ENCODE data around the gene PRSS50.

Gene PRSS50

GRCh38 chr3:46710671-46711295 lies 6.9 kb downstream of the PRSS50 start:
- no peak overlapping the region for H2AFZ ChIP-seq (ENCODE audit: low read depth, low read length)
- no peak for ATAC-seq (ENCODE audit: insufficient read depth, low read depth)
- H4K20me1 ChIP-seq (ENCODE audit: insufficient read depth, low read length), result no peaks in the 10 kb centered on the region
- no peaks in the 10 kb centered on the region for H3K4me1 ChIP-seq (ENCODE audit: insufficient read depth, low read length)
- H3K79me2 ChIP-seq (ENCODE audit: insufficient read depth, low read length), result no peaks in the 10 kb centered on the region
- H3K36me3 ChIP-seq (ENCODE audit: insufficient read depth, low read length), result no peaks in the 10 kb centered on the region
- H3K27me3 ChIP-seq (ENCODE audit: insufficient read depth, low read length, poor library complexity), result no peaks in the 10 kb centered on the region
- no peak overlapping the region for H3K4me2 ChIP-seq (ENCODE audit: insufficient read depth, low read length)
- no peak overlapping the region for H3K27ac ChIP-seq (ENCODE audit: low read length)
- no peak overlapping the region for H3K9ac ChIP-seq (ENCODE audit: low read depth, low read length)
- no peak for DNase-seq
- TF ChIP-seq CTCF (IDR thresholded peaks at IDR 0.05; ENCODE audit: borderline replicate concordance, extremely low read depth, low read length, poor library complexity, severe bottlenecking) (no peak), EZH2 (IDR thresholded peaks at IDR 0.05; ENCODE audit: borderline replicate concordance, low read depth, low read length, severe bottlenecking) (no peak)
- H3K9me3 ChIP-seq (ENCODE audit: insufficient read depth, low read length, severe bottlenecking), result no peaks in the 10 kb centered on the region
- no peak overlapping the region for H3K4me3 ChIP-seq (ENCODE audit: low read depth in 1 of 2, low read length in 2 of 2)

- no peaks in the 10 kb centered on the region for H3K27me3 ChIP-seq (ENCODE audit: insufficient read depth, low read length, poor library complexity)
- TF ChIP-seq CTCF (IDR thresholded peaks at IDR 0.05; ENCODE audit: borderline replicate concordance, extremely low read depth, low read length, poor library complexity, severe bottlenecking) (no peak), EZH2 (IDR thresholded peaks at IDR 0.05; ENCODE audit: borderline replicate concordance, low read depth, low read length, severe bottlenecking) (no peak)
- no peaks in the 10 kb centered on the region for H3K36me3 ChIP-seq (ENCODE audit: insufficient read depth, low read length)
- no peak overlapping the region for H3K9ac ChIP-seq (ENCODE audit: low read depth, low read length)
- no peaks in the 10 kb centered on the region for H3K9me3 ChIP-seq (ENCODE audit: insufficient read depth, low read length, severe bottlenecking)
- H3K79me2 ChIP-seq (ENCODE audit: insufficient read depth, low read length), result no peaks in the 10 kb centered on the region
- no peak overlapping the region for H3K4me2 ChIP-seq (ENCODE audit: insufficient read depth, low read length)
- no peak overlapping the region for H3K27ac ChIP-seq (ENCODE audit: low read length)
- no peak overlapping the region for H3K4me3 ChIP-seq (ENCODE audit: low read depth in 1 of 2, low read length in 2 of 2)
- DNase-seq, result no peak
- no peak for ATAC-seq (ENCODE audit: insufficient read depth, low read depth)
- H2AFZ ChIP-seq (ENCODE audit: low read depth, low read length), result no peak overlapping the region
- no peaks in the 10 kb centered on the region for H3K4me1 ChIP-seq (ENCODE audit: insufficient read depth, low read length)
- H4K20me1 ChIP-seq (ENCODE audit: insufficient read depth, low read length), result no peaks in the 10 kb centered on the region
Observed at GRCh38 chr3:46710229-46710628, 7.4 kb downstream of the PRSS50 start.

- H3K4me3 ChIP-seq (ENCODE audit: low read depth in 1 of 2, low read length in 2 of 2), result no peak overlapping the region
- no peak overlapping the region for H3K27ac ChIP-seq (ENCODE audit: low read length)
- no peak overlapping the region for H3K9ac ChIP-seq (ENCODE audit: low read depth, low read length)
- H3K36me3 ChIP-seq (ENCODE audit: insufficient read depth, low read length), result no peaks in the 10 kb centered on the region
- H3K79me2 ChIP-seq (ENCODE audit: insufficient read depth, low read length), result no peaks in the 10 kb centered on the region
- no peak overlapping the region for H2AFZ ChIP-seq (ENCODE audit: low read depth, low read length)
- H3K4me1 ChIP-seq (ENCODE audit: insufficient read depth, low read length), result no peaks in the 10 kb centered on the region
- no peaks in the 10 kb centered on the region for H4K20me1 ChIP-seq (ENCODE audit: insufficient read depth, low read length)
- no peak overlapping the region for H3K4me2 ChIP-seq (ENCODE audit: insufficient read depth, low read length)
- ATAC-seq (ENCODE audit: insufficient read depth, low read depth) (no peak), DNase-seq (no peak)
- no peaks in the 10 kb centered on the region for H3K9me3 ChIP-seq (ENCODE audit: insufficient read depth, low read length, severe bottlenecking)
- H3K27me3 ChIP-seq (ENCODE audit: insufficient read depth, low read length, poor library complexity), result no peaks in the 10 kb centered on the region
- no peak for TF ChIP-seq EZH2 (IDR thresholded peaks at IDR 0.05; ENCODE audit: borderline replicate concordance, low read depth, low read length, severe bottlenecking)
- TF ChIP-seq CTCF (IDR thresholded peaks at IDR 0.05; ENCODE audit: borderline replicate concordance, extremely low read depth, low read length, poor library complexity, severe bottlenecking), result no peak
Observed at GRCh38 chr3:46709721-46710120, 7.9 kb downstream of the PRSS50 start.
